IPS-NIHi11 (cell line): ENCODE data around the gene IRF9.
A peak's percentile ranks its signal among the peaks of the same experiment; 100 is the strongest.
"Not testable (repeated sequence)": the region's sequence is repeated elsewhere in the genome, so short reads cannot be mapped to it uniquely, and the experiment has no call there.

Experiments used
- DNase-seq: peaks from one replicate; pipeline ENCODE4 v3.0.0; 2012; ENCODE audit warnings: mixed read lengths, low spot score

Gene IRF9

DNA sequence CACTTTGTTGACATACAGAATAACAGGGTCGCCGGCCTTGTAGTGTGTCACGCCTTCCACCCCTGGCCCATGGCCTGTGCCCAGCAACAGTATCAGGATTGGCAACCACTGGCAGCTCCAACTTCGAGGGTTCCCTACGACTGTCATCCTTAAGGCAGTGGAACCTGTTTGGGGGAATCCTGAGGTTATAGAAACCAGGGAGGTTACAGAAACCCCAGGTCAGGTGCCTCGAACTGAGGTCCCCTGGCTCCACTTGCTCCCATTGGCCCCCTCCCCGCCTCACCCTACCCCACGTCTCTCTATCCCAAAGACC lies 33.8 kb downstream of the IRF9 start:
- no peak for DNase-seq

DNA sequence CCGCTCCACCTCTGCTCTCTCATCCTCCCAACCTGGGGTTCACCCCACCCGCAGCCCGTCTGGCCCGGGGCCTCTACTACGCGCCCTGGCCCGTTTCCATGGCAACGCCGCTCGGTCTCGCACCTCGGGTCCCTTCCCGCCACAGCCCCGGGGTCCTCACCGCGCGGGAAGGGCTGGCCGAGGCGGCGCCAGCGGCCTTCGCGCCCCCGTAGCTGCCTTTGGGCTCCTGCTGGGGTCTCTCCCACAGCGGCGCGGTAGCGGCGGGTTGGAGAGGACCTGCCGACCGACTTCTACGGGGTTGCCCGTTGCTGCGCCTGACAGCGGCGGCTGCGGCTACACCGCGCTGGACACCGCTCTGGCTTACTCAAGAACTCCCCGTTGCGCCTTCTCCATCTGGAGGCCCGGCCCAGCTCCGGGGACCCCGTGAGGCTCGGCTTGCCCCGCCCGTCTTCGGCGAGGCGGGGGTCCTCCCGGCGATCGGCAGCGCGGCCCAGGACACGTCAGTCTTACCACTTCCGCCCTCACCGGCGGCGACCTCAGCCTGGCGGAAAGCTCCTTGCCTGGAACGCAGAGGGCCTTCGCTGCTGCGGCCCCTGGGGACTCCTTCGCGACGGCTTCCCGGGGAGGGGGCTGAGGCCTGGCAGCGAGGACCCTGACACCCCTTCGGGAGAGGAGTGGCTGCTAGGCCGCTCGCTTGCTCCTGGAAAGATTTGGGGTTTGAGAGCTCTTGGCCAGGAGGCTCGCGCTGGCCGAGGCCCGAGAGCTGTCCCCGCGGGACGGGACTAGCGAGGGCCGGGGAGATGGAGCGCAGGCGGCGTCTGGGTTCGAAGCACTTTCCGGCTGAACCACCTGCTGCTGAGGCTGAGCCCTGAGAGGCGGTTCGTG lies 34.4 kb downstream of the IRF9 start, which contains the start of gene TM9SF1:
TSS of gene TM9SF1 (minus strand) at position 256 of the 885 bp plus-strand sequence. CDS start 422 bp downstream, outside the sequence.
- peak; percentile 95 for DNase-seq

- DNase-seq: no peak
These were observed 35.3 kb downstream of the IRF9 start for GRCh38 chr14:24196071-24197055.

DNA sequence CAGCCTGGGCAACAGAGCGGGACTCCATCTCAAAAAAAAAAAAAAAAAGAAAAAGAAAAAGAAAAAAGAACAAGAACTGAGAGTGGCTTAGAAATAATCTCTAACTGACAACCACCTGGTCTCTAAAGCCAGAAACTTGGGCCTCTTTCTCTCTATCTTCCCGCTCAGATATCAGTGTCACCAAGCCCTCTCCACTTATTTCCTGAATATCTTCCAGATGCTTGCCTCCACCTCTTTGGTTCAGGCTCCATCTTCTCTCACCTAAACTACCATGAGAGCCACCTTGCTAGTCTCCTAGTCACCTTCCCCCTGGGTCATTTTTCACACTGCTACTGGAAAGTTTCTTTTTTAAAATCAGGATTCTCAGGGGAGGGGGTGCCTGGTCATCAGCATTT lies 36.0 kb downstream of the IRF9 start:
- DNase-seq: no peak

- no peak for DNase-seq
These were observed 37.9 kb downstream of the IRF9 start for GRCh38 chr14:24198814-24199524.

GRCh38 chr14:24202538-24202937 lies 41.5 kb downstream of the IRF9 start:
- not testable (repeated sequence) for DNase-seq

GRCh38 chr14:24203249-24203886 lies 42.3 kb downstream of the IRF9 start:
- DNase-seq: not testable (repeated sequence)

- no peak for DNase-seq
These were observed 43.4 kb downstream of the IRF9 start for GRCh38 chr14:24204163-24205146.

DNA sequence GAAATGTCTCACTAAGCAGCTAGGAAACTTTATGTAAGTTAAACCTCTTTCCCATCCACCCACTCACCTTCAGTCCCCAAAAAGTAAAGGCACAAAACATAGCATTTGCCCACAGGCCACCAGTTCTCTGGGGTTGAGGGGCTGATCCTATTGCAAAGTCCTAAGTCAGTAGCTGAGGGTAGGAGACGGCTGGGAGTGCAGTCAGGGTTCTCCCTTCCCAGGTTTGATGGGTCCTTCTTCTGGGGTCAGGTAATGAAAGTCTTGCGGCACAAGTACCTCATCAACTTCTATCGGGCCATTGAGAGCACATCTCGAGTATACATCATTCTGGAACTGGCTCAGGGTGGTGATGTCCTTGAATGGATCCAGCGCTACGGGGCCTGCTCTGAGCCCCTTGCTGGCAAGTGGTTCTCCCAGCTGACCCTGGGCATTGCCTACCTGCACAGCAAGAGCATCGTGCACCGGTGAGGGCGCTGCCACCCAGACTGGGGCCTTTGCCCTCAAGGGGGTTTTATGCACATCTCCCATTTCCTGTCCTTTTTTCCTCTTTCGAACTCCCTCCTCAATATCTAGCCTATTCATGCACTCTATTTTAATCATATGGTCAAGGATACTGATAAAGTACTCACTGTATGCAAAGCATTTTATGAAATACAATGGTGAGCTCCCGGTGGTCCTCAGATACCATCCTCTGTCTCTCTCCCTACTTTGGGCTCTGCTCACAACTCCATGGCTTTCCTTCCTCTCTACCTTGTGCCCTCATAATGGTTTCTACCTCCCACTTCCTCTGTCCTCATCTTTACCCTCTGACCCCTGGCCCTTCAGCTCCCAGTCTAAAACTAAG lies 45.4 kb downstream of the IRF9 start:
- no peak for DNase-seq

DNA sequence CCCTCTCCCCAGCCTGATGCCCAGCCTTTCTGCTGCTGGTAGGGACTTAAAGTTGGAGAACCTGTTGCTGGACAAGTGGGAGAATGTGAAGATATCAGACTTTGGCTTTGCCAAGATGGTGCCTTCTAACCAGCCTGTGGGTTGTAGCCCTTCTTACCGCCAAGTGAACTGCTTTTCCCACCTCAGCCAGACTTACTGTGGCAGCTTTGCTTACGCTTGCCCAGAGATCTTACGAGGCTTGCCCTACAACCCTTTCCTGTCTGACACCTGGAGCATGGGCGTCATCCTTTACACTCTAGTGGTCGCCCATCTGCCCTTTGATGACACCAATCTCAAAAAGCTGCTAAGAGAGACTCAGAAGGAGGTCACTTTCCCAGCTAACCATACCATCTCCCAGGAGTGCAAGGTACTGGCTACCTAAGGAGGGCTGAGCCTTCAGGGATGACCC lies 46.1 kb downstream of the IRF9 start:
- DNase-seq: no peak

DNA sequence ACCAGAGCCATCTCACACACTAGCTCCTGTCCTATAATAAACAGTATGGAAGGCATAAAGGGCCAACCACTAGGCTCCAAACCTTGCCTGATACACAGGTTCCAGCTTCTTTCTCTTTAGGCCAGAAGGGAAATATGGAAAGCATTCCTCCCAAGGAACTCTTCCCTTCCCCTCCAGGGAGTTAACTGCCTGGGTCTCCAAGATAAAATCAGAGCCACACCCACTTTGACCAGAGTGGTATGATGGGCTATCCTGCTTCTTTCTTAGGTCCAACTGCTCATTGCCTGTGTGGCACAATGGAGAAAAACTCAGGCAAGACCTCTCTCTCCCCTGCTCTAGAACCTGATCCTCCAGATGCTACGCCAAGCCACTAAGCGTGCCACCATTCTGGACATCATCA lies 46.6 kb downstream of the IRF9 start:
- DNase-seq: no peak

GRCh38 chr14:24211311-24211710 lies 50.2 kb downstream of the IRF9 start:
- DNase-seq: no peak

- DNase-seq: peak; percentile 97
These were observed 52.1 kb downstream of the IRF9 start, which contains the start of gene CHMP4A for GRCh38 chr14:24212924-24213865. TSS of gene CHMP4A (minus strand) at chr14:24213488. CDS start at chr14:24213439, 49 bp downstream.

GRCh38 chr14:24213866-24214662 lies 53.0 kb downstream of the IRF9 start:
- DNase-seq: no peak

DNA sequence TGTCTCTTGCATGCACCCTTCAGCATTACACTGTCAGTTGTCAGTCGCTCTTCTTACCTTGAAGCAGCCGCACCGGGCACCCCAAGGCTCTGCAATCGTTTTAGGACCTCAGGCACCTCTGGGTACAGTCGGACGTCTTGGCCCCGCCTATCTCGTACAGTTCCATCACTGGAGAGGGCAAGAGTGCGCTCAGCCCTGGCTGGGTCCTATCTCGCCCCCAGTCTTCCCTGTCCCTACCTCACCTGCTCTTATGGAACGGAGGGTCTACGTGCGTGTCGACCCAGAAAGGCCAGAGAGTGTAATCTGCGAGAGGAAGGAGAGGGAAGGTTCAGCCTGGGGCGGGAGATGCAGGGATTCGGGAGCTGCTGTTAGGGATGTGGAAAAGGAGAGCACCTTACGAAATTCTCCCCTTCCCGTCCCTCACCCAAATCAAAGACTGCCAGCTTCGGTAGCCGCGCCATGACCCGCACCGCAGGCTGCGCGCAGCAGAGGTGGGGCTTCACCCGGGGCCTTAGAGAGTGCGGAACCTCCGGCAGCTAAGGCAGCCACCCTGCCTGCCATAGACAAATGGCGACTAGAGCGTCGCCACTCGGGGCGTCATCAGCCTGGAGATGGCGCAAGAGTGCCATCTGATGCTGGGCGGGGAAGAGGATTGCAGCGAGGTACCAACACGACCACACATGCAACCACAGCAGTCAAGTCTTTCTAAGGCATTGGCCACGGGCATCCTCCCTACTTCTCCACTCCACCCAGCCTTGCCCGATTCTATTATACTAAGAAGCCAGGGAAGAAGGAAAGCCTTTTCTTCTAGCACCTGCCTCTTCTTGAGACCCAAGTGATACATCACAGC lies 54.7 kb downstream of the IRF9 start, which contains the start of gene MDP1:
TSS of gene MDP1 (minus strand) at position 572 of the 850 bp plus-strand sequence. CDS start at position 461, 111 bp downstream.
- peak; percentile 96 for DNase-seq
